K562 (cell line): ENCODE measurements around the gene ASB18. TPM values are rescaled to one million over a fixed set of nuclear protein-coding genes. Genes with fewer than 3 reads are reported as not detected.

Source experiments
- ATAC-seq: fragments of 200-7000 bp; cut with Tn5 transposase; 3 replicates; pipeline ENCODE4 v1.9.1; 2020; ENCODE audit warnings: moderate library complexity
- BruUV-seq: library from RNA; stranded (reverse); fragments of 400-500 nt; replicated peaks from 2 replicates; lab custom pipeline; 2021; lab: Mats Ljungman, UMichigan
- CTCF ChIA-PET: fragments of 300-600 bp; formaldehyde crosslinking; extraction: SDS; loops from one replicate; lab custom pipeline; 2021; ENCODE audit warnings: low intra/inter-chr PET ratio; lab: Yijun Ruan, JAX
- POLR2A ChIA-PET: fragments of 300-600, 350-650 bp; sonication (Branson Sonifier 250); formaldehyde crosslinking; extraction: SDS; loops from one replicate; lab custom pipeline; 2021; ENCODE audit warnings: antibody characterized with exemption, inconsistent platforms; lab: Yijun Ruan, JAX
- DNase-seq, 4 experiments: peaks; one replicate each; pipeline versions ENCODE4 v3.0.0 to v3.0.0-alpha.2; 2011 to 2018; ENCODE audit warnings: low spot score in 3 of 4, mixed read lengths in 3 of 4; ENCODE audit errors: extremely low read depth in 1 of 4
- FAIRE-seq: peaks from 2 replicates; lab custom pipeline; 2011; peaks lifted over from hg19 to GRCh38; lab: Jason Lieb, UNC
- H2AFZ ChIP-seq: 2 replicates; pipeline ENCODE4 v1.6.0; 2011; ENCODE audit warnings: low read depth, low read length, control low read depth, inconsistent platforms
- H3K27ac ChIP-seq: fragments of 200-600 bp; 3 replicates; pipeline ENCODE4 v1.8.0; 2011; ENCODE audit warnings: low read depth, mild to moderate bottlenecking, control low read depth, inconsistent platforms, low read length, moderate library complexity, mixed read lengths; ENCODE audit errors: extremely low read depth
- H3K27me3 ChIP-seq, 2 experiments: fragments of 300-600 bp in 1 of 2; 2 replicates in 1 of 2; 3 replicates in 1 of 2; pipeline versions ENCODE4 v1.6.0 to v1.8.0; 2011; ENCODE audit warnings: inconsistent platforms in 2 of 2, low read length in 2 of 2, mild to moderate bottlenecking in 1 of 2, mixed read lengths in 1 of 2, moderate library complexity in 1 of 2; ENCODE audit not compliant: control insufficient read depth in 2 of 2, insufficient read depth in 2 of 2
- H3K36me3 ChIP-seq: fragments of 300-600 bp; 3 replicates; pipeline ENCODE4 v1.8.0; 2011; ENCODE audit warnings: mild to moderate bottlenecking, low read length, inconsistent platforms; ENCODE audit not compliant: control insufficient read depth, insufficient read depth
- H3K4me1 ChIP-seq, 2 experiments: fragments of 200-600 bp in 1 of 2; replicated peaks in 1 of 2; 2 replicates in 1 of 2; 3 replicates in 1 of 2; pipeline versions ENCODE4 v1.5.1 to v1.8.0; 2011; ENCODE audit warnings: inconsistent platforms in 2 of 2, low read length in 2 of 2, mild to moderate bottlenecking in 1 of 2, mixed read lengths in 1 of 2, moderate library complexity in 1 of 2; ENCODE audit not compliant: control insufficient read depth in 2 of 2, insufficient read depth in 2 of 2
- H3K4me2 ChIP-seq: 2 replicates; pipeline ENCODE4 v1.6.1; 2011; ENCODE audit warnings: low read length, control low read depth, inconsistent platforms, mixed read lengths; ENCODE audit not compliant: insufficient read depth
- H3K4me3 ChIP-seq: fragments of 200-600 bp; sonication (generic), shearing (Covaris generic); 2 replicates; pipeline ENCODE4 v1.5.1; 2016; ENCODE audit warnings: control low read depth, inconsistent platforms
- H3K79me2 ChIP-seq: fragments of 200-600 bp; 3 replicates; pipeline ENCODE4 v1.8.0; 2011; ENCODE audit warnings: low read length, inconsistent platforms; ENCODE audit not compliant: control insufficient read depth, insufficient read depth
- H3K9ac ChIP-seq, 2 experiments: 2 replicates each; pipeline versions ENCODE4 v1.6.0 to v1.6.1; 2011; ENCODE audit warnings: low read depth in 2 of 2, low read length in 2 of 2, control low read depth in 1 of 2, inconsistent platforms in 1 of 2, mild to moderate bottlenecking in 1 of 2, mixed read lengths in 1 of 2; ENCODE audit not compliant: insufficient read depth in 1 of 2
- H3K9me1 ChIP-seq: one replicate; pipeline ENCODE4 v1.6.0; 2011; ENCODE audit warnings: inconsistent platforms, mild to moderate bottlenecking, low read length, moderate library complexity; ENCODE audit not compliant: control insufficient read depth, insufficient read depth
- H3K9me3 ChIP-seq: replicated peaks from 2 replicates; pipeline ENCODE4 v1.5.1; 2011; ENCODE audit warnings: low read depth, low read length, inconsistent platforms; ENCODE audit not compliant: control insufficient read depth, insufficient read depth
- H4K20me1 ChIP-seq: replicated peaks from 2 replicates; pipeline ENCODE4 v1.6.1; 2011; ENCODE audit warnings: low read length, inconsistent platforms, mixed read lengths; ENCODE audit not compliant: control insufficient read depth, insufficient read depth
- BRD9 ChIP-seq: fragments of 450-650 bp; IDR thresholded peaks from 2 replicates; pipeline ENCODE4 v1.6.1; 2018; ENCODE audit warnings: low read depth; ENCODE audit not compliant: partially characterized antibody
- CBX2 ChIP-seq: fragments of 200-600 bp; sonication (generic); IDR thresholded peaks from one replicate; pipeline ENCODE4 v1.6.1; 2012; ENCODE audit warnings: mild to moderate bottlenecking, low read length, inconsistent platforms; ENCODE audit not compliant: insufficient read depth, poor library complexity, severe bottlenecking
- DDX20 ChIP-seq: fragments of 450-650 bp; IDR thresholded peaks from 2 replicates; pipeline ENCODE4 v1.6.1; 2016; ENCODE audit warnings: missing genetic modification characterization, low read depth, mild to moderate bottlenecking, missing compliant biosample characterization, moderate library complexity
- E2F6 ChIP-seq, 2 experiments: IDR thresholded peaks; 2 replicates each; pipeline ENCODE4 v1.6.1; 2011; ENCODE audit warnings: borderline replicate concordance in 1 of 2, control low read depth in 1 of 2, low read depth in 1 of 2, low read length in 1 of 2, mild to moderate bottlenecking in 1 of 2, mixed read lengths in 1 of 2, moderate library complexity in 1 of 2; ENCODE audit not compliant: insufficient read depth in 1 of 2, insufficient read length in 1 of 2, poor library complexity in 1 of 2, severe bottlenecking in 1 of 2; ENCODE audit errors: extremely low read depth in 1 of 2
- RFX1 ChIP-seq: fragments of 450-650 bp; IDR thresholded peaks from 2 replicates; pipeline ENCODE4 v1.6.1; 2016; ENCODE audit warnings: mild to moderate bottlenecking, moderate library complexity
- TARDBP ChIP-seq: fragments of 450-650 bp; IDR thresholded peaks from 2 replicates; pipeline ENCODE4 v1.6.1; 2016
- ZBED1 ChIP-seq: IDR thresholded peaks from 2 replicates; pipeline ENCODE4 v1.6.1; 2014
- ZNF354B ChIP-seq: fragments of 250-450 bp; sonication (Bioruptor Pico); IDR thresholded peaks from 2 replicates; pipeline ENCODE4 v1.4.0; 2020
- ZNF408 ChIP-seq: fragments of 250-450 bp; sonication (Bioruptor Pico); IDR thresholded peaks from 2 replicates; pipeline ENCODE4 v1.4.0; 2020; ENCODE audit warnings: low read depth, mild to moderate bottlenecking, moderate library complexity
- ZNF740 ChIP-seq, 3 experiments: fragments of 200-800 bp in 1 of 3; sonication (Bioruptor generic) in 1 of 3; sonication (generic) in 1 of 3; formaldehyde crosslinking in 1 of 3; IDR thresholded peaks; 2 replicates each; pipeline versions ENCODE4 v1.6.1 to v1.8.0; 2016 to 2022; ENCODE audit warnings: mild to moderate bottlenecking in 2 of 3, missing compliant biosample characterization in 2 of 3, missing genetic modification characterization in 2 of 3, missing genetic modification reagents in 1 of 3
- WGBS: fragments of 100-300 bp; shearing (Covaris generic); methylation state at CpG from one replicate; pipeline ENCODE4 v1.1.6; 2016; ENCODE audit warnings: low coverage, mixed read lengths; ENCODE audit not compliant: insufficient coverage; ENCODE audit errors: missing lambda C conversion rate; 5-methylcytosine and 5-hydroxymethylcytosine counted together
- in situ Hi-C: fragments of 300-500 bp; cut with MboI; formaldehyde crosslinking; loops from 4 replicates; pipeline ENCODE4 v1.15.0; 2018; ENCODE audit warnings: inconsistent platforms, mixed read lengths
- intact Hi-C: fragments of 100-400 bp; cut with micrococcal nuclease; formaldehyde crosslinking; loops from 2 replicates; pipeline ENCODE4 v1.14.2; 2022
- polyA plus RNA-seq, 8 experiments: library from polyadenylated mRNA; depleted of rRNA in 4 of 8; stranded (reverse) in 5 of 8; unstranded in 3 of 8; fragments of >200 nt; fragmentation: Nextera tagmentation in 2 of 8; fragmentation: Illumina TruSeq in 1 of 8; extraction: Ambion mirVana in 2 of 8; extraction: Trizol in 1 of 8; gene quantifications; 2 replicates each; pipeline versions ENCODE4 v1.2.1 to v1.2.3, GENCODE V29; 2011 to 2014; ENCODE audit warnings: inconsistent platforms in 1 of 8, missing spikeins in 1 of 8
- total RNA-seq, 7 experiments: library from RNA; depleted of rRNA in 6 of 7; stranded (reverse); fragments of >200 nt in 6 of 7; fragmentation: Illumina TruSeq in 2 of 7; extraction: Trizol in 2 of 7; gene quantifications; 2 replicates each; pipeline versions ENCODE4 v1.2.1 to v1.2.3, GENCODE V29; 2011 to 2021; ENCODE audit warnings: low replicate concordance in 1 of 7

Gene ASB18
- total and polyA plus RNA-seq, 9 of the 15 experiments (the other 6 are each of a cell fraction or from before 2014, with no cell fraction given): not detected

GRCh38 chr2:236305964-236306605, 41.9 kb upstream of the ASB18 start:
- Histone ChIP-seq H3K4me2 (no peak overlapping the region), H3K27me3 (peaks cover 0 to 9% of the 10 kb centered on the region in 2 experiments; a peak in 2 of 5 replicates), H2AFZ (no peak overlapping the region), H3K9me3 (no peaks in the 10 kb centered on the region), H3K36me3 (no peaks in the 10 kb centered on the region), H3K79me2 (no peaks in the 10 kb centered on the region), H3K4me1 (no peaks in the 10 kb centered on the region), H3K27ac (no peak overlapping the region)
- POLR2A ChIA-PET: no interaction called here
- CTCF ChIA-PET: no interaction called here
- ATAC-seq: no peak
- no TSS peak for BruUV-seq
- no peak for DNase-seq
- TF ChIP-seq DDX20 (tag) (no peak), ZNF354B (CRISPR knock-in tag) (no peak), E2F6 (IDR thresholded peaks at IDR 0.05; ENCODE audit: borderline replicate concordance in 1 of 2, extremely low read depth in 1 of 2, insufficient read depth in 1 of 2, insufficient read length in 1 of 2, low read depth in 1 of 2, low read length in 1 of 2, poor library complexity in 1 of 2, severe bottlenecking in 1 of 2) (no peak), ZBED1 (no peak), TARDBP (no peak), BRD9 (no peak), RFX1 (no peak), CBX2 (no peak), ZNF408 (CRISPR knock-in tag) (no peak), ZNF740 (CRISPR knock-in tag; IDR thresholded peaks at IDR 0.05) (no peak), ZNF740 (tag; IDR thresholded peaks at IDR 0.05) (no peak)
- TF ChIP-seq, all 486 proteins: peak for 0
- no peak for FAIRE-seq
- intact Hi-C loops: no loop called here
- no peak overlapping the region for H3K9ac ChIP-seq
- in situ Hi-C loops: no loop called here
- no peaks in the 10 kb centered on the region for H4K20me1 ChIP-seq
- WGBS: 2% methylated on average over 6 of the region's 6 CpGs
- no peak overlapping the region for H3K4me3 ChIP-seq
- no peaks in the 10 kb centered on the region for H3K9me1 ChIP-seq
